Measurements from ENCODE around the gene CIB1.
"Not testable (repeated sequence)": the region's sequence is repeated elsewhere in the genome, so short reads cannot be mapped to it uniquely, and the experiment has no call there.

Gene CIB1

DNA sequence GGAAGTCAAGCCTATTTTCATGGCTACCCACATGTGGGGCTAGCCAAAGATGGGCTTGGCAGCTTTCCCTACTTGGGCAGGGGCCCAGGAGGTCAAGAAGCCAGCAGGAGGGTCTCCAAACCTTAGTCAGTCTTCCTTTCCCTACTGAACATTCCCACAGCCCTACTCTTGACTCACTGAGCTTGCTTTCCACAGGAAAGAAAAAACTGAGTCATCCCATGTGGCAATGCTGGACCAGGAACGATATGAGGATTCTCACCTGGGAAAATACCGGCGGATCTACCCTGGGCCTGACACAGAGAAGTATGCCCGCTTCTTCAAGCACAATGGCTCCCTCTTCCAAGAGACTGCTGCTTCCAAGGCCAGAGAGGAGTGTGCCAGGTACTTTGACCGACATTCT lies 28.1 kb upstream of the CIB1 start:
- Histone ChIP-seq H3K27ac (no peak overlapping the region), H3K27me3 (ENCODE audit: insufficient read depth, low read depth, severe bottlenecking) (no peaks in the 10 kb centered on the region), H3K36me3 (peaks cover 3% of the 10 kb centered on the region), H3K4me3 (ENCODE audit: low read depth, low read length) (no peak overlapping the region), H3K9me3 (ENCODE audit: severe bottlenecking) (no peaks in the 10 kb centered on the region)
- TF ChIP-seq, protein P1, sequence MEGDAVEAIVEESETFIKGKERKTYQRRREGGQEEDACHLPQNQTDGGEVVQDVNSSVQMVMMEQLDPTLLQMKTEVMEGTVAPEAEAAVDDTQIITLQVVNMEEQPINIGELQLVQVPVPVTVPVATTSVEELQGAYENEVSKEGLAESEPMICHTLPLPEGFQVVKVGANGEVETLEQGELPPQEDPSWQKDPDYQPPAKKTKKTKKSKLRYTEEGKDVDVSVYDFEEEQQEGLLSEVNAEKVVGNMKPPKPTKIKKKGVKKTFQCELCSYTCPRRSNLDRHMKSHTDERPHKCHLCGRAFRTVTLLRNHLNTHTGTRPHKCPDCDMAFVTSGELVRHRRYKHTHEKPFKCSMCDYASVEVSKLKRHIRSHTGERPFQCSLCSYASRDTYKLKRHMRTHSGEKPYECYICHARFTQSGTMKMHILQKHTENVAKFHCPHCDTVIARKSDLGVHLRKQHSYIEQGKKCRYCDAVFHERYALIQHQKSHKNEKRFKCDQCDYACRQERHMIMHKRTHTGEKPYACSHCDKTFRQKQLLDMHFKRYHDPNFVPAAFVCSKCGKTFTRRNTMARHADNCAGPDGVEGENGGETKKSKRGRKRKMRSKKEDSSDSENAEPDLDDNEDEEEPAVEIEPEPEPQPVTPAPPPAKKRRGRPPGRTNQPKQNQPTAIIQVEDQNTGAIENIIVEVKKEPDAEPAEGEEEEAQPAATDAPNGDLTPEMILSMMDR (IDR thresholded peaks at IDR 0.05; ENCODE audit: low read depth, low read length) = no peak
- no peak for DNase-seq

DNA sequence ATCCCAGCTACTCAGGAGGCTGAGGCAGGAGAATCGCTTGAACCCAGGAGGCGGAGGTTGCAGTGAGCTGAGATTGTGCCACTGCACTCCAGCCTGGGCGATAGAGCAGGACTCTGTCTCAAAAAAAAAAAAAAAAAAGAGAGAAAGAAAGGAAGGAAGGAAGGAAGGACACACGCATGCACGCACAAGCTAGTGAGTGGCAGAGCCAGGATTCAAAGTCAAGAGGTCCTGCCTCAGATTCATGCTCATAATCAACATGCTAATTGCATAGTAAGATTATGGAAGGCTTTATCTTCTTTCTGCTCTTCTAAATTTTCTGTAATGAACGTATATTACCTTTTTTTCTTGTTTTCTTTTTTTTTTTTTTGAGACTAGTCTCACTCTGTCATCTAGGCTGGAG lies 27.0 kb upstream of the CIB1 start:
- not testable (repeated sequence) for H3K27ac ChIP-seq; H3K4me3 ChIP-seq (ENCODE audit: low read depth, low read length); H3K9me3 ChIP-seq (ENCODE audit: severe bottlenecking); DNase-seq; H3K27me3 ChIP-seq (ENCODE audit: insufficient read depth, low read depth, severe bottlenecking); H3K36me3 ChIP-seq

DNA sequence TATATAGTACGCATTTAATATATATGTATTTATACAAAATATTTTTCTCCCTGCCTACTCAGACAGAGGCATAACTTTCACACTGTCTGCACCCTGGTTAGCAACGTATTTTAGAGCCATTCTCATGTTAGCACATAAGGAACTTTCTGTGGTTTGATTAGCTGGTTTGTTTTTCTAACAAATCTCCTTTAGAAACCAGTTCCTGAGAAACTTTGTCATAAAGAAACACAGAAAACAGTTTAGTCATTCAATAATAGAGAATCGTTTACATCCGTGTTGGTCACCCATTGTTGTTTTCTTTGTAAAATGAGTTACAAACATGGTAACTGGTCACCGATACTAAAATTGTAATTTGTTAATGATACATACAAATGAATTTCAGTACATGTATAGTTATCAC lies 25.8 kb upstream of the CIB1 start:
- TF ChIP-seq, protein P1 (IDR thresholded peaks at IDR 0.05; ENCODE audit: low read depth, low read length) = no peak
- no peak for DNase-seq
- H3K27ac ChIP-seq = no peak overlapping the region

DNA sequence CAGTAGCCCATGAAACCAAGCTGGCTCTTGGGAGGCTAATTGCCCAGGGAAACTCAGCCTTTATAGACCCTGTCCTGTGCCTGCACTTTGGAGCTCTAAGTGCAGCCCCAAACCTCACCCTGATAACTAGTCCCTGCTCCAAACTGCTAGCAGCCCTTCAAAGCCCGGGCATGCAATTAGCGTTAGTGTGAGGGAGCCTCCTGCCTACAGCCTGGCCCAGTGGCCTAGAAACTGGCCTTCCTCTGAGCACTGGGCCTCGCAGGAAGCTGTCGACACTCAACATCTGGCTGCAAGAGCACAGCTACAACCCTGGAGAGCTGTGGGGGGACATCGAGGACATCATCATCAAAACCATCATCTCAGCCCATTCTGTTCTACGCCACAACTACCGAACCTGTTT lies 24.0 kb upstream of the CIB1 start:
- Histone ChIP-seq H3K36me3 (no peaks in the 10 kb centered on the region), H3K27me3 (ENCODE audit: insufficient read depth, low read depth, severe bottlenecking) (no peaks in the 10 kb centered on the region), H3K27ac (no peak overlapping the region), H3K9me3 (ENCODE audit: severe bottlenecking) (no peaks in the 10 kb centered on the region), H3K4me3 (ENCODE audit: low read depth, low read length) (no peak overlapping the region)
- no peak for DNase-seq
- TF ChIP-seq, protein P1 (IDR thresholded peaks at IDR 0.05; ENCODE audit: low read depth, low read length) = no peak

More for the DNA sequence above, 25.8 kb upstream of the CIB1 start:
- H3K36me3 ChIP-seq = no peaks in the 10 kb centered on the region
- H3K4me3 ChIP-seq (ENCODE audit: low read depth, low read length) = no peak overlapping the region
- no peaks in the 10 kb centered on the region for H3K9me3 ChIP-seq (ENCODE audit: severe bottlenecking)
- H3K27me3 ChIP-seq (ENCODE audit: insufficient read depth, low read depth, severe bottlenecking) = no peaks in the 10 kb centered on the region

DNA sequence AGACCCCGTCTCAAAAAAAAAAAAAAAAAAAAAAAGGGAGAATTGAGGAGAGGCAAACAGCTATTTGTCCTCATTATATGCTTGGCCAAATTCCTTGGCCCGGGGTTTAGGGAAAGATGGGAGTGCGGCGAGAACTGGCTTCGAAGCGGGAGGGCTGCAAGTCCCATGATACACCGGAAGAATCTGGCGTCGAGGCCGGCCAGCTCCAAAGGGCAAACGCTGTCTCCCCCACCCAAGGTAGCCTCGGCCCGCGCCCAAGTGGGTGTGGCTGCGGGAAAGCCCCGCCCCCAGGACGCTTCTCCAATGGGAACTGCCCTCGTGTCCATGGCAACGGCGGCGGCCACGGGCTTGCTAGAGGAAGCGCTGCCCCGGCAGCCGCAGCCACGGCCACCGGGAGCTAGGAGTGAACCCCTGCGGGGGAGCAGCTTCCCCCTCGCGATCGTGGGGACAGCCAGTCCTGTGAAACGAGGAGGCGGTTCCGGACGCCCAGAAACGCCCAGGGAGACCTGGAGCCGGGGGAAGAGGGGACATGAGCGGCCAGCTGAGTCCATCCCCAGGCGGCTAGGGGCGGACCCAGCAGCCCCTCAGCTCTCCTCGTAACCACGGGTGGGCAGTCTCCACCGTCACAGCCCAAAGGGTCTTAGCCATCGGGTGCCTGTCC lies 15.6 kb upstream of the CIB1 start, which contains the start of gene TTLL13:
Gene TTLL13, plus strand, starts transcription at position 354 of the 661 bp plus-strand sequence. CDS start 1,075 bp downstream, outside the sequence.
- no peaks in the 10 kb centered on the region for H3K36me3 ChIP-seq
- H3K27ac ChIP-seq = no peak within 1 kb of the TSS
- peak; percentile 98 for DNase-seq

DNA sequence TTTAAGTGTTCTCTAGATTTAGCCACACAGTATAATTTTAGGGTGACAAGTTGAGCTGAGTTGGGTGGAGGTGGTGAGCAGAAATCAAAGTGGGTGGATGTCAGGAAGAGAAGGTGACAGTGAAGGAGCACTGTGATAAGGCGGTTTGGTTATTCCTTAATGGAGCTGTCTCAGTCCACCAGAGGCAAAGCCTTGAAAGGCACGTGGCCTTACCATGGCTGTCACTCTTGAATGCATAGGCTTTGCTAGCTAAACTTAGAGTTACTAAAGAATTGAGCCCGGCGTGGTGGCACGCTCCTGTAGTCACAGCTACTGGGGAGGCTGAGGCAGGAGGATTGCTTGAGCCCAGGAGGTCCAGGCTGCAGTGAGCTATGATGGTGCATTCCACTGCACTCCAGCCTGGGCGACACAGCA lies 15.1 kb upstream of the CIB1 start:
- Histone ChIP-seq H3K9me3 (ENCODE audit: severe bottlenecking) (no peaks in the 10 kb centered on the region), H3K4me3 (ENCODE audit: low read depth, low read length) (no peak overlapping the region), H3K27ac (no peak overlapping the region), H3K36me3 (no peaks in the 10 kb centered on the region), H3K27me3 (ENCODE audit: insufficient read depth, low read depth, severe bottlenecking) (no peaks in the 10 kb centered on the region)
- DNase-seq = no peak
- TF ChIP-seq, protein P1 (IDR thresholded peaks at IDR 0.05; ENCODE audit: low read depth, low read length) = no peak

More for the DNA sequence above, 15.6 kb upstream of the CIB1 start, which contains the start of gene TTLL13:
- Histone ChIP-seq H3K9me3 (ENCODE audit: severe bottlenecking) (no peaks in the 10 kb centered on the region), H3K4me3 (ENCODE audit: low read depth, low read length) (peak within 1 kb of the TSS; percentile 76), H3K27me3 (ENCODE audit: insufficient read depth, low read depth, severe bottlenecking) (no peaks in the 10 kb centered on the region)
- TF ChIP-seq, protein P1 (IDR thresholded peaks at IDR 0.05; ENCODE audit: low read depth, low read length) = no peak

All from WERI-Rb-1 (cell line).